T-helper 2 cell treated with Interferon-gamma antibody and Interleukin-4, amounts not matched to agents 5 μg/mL and 100 μg/mL, for 36 hours (primary cell): ENCODE data around the gene FAM241B.

ENCODE experiments used
- DNase-seq: peaks from one replicate; pipeline ENCODE4 v3.0.0; 2021; ENCODE audit warnings: low spot score
- H3K27ac Mint-ChIP-seq: one replicate; pipeline ENCODE4 v1.8.0; 2021; ENCODE audit warnings: mild to moderate bottlenecking, mixed read lengths
- H3K27me3 Mint-ChIP-seq: one replicate; pipeline ENCODE4 v1.8.0; 2021; ENCODE audit warnings: low read depth, mixed read lengths
- H3K36me3 Mint-ChIP-seq: one replicate; pipeline ENCODE4 v1.8.0; 2021; ENCODE audit warnings: low read depth, mixed read lengths
- H3K4me1 Mint-ChIP-seq: one replicate; pipeline ENCODE4 v1.8.0; 2021; ENCODE audit warnings: low read depth, mixed read lengths
- H3K4me3 Mint-ChIP-seq: one replicate; pipeline ENCODE4 v1.8.0; 2022; ENCODE audit warnings: mild to moderate bottlenecking, moderate library complexity, mixed read lengths
- H3K9me3 Mint-ChIP-seq: one replicate; pipeline ENCODE4 v1.8.0; 2021; ENCODE audit warnings: mixed read lengths

The FAM241B gene

DNA sequence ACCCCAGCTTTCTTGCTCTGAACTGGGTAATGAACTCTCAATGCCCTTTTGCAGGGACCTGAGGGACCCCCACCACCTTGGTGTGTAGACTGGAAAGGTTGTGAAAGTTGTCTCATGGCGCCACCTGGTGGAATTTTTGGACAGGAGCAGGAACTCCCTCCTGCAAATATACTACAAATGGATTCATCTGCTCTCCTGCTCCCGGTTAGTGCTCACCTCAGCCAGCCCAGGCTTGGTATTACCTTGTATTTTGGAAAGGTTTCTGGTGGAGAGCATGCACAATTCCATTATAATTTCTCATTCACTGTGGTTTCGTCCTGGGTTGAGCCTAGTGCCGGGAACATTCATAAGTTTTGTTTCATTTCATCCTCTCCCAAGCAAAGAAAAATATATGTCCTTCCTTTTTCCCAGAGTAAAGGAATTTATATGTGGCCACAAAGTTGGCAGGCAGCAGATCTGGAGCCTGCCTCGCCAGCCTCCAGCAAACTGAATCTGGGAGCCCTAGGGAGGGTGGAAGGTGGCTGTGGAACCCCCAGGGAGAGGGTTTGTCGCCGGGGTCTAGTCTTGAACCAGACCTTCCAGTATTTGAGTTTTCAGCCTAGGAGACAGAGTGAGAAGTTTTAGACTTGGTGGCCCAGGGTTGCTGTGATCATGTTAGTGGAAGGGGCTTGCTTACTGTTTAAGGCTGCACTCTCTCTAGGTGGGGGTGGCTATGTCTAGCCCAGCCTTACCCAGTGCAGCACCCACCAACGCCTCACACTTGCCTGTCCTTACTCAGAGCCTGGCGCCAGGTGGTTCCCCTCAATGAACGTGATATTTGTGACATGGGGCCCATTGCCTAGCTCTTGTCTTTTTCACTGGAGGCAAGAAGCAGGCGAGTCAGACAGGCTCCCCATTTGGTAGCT lies 9.5 kb downstream of the FAM241B start:
- H3K4me3 Mint-ChIP-seq: no peak overlapping the region
- no peaks in the 10 kb centered on the region for H3K4me1 Mint-ChIP-seq
- peak; percentile 44 for DNase-seq
- H3K27me3 Mint-ChIP-seq: peaks cover 3% of the 10 kb centered on the region
- H3K36me3 Mint-ChIP-seq: no peaks in the 10 kb centered on the region
- no peaks in the 10 kb centered on the region for H3K9me3 Mint-ChIP-seq
- H3K27ac Mint-ChIP-seq: no peak overlapping the region

DNA sequence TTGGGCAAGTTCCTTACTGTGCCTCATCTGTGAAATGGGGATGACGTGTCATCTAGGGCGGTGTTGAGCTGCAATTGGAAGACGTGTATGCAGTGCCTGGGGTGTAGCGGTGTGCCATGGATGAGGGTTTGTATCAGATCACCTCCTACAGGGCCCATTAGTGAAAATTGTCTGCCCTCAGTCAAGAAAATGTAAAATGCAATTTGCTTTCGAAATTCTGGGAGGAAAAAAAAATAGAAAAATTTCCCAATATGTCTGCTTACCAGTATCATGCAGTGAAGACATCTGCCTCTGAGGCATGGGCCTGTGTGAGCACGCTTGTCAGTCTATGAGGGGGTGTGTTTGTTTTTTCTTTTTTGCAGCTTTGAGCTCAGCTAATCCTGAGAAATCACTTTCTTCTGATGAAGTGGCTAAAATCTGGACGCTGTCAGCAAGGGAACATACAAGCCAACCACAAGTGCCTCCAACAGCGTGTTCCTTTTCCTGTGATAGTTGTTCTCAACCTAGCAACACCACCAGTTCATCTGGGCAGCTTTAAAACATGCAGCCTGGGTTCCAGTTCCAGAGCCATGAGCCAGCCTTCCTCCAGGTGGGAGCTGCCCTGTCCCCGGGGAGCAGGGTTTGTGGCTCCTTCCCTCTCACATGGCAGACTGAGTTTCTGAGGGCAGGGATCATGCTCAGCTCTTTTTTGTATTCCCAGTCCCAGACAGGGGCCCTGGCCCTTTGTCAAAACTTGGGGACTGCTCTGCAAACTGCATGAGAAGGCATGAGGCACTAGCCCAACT lies 10.3 kb downstream of the FAM241B start:
- H3K36me3 Mint-ChIP-seq: no peaks in the 10 kb centered on the region
- no peak overlapping the region for H3K4me3 Mint-ChIP-seq
- DNase-seq: no peak
- H3K4me1 Mint-ChIP-seq: no peaks in the 10 kb centered on the region
- H3K27me3 Mint-ChIP-seq: peaks cover 3% of the 10 kb centered on the region
- H3K27ac Mint-ChIP-seq: no peak overlapping the region
- H3K9me3 Mint-ChIP-seq: no peaks in the 10 kb centered on the region

DNA sequence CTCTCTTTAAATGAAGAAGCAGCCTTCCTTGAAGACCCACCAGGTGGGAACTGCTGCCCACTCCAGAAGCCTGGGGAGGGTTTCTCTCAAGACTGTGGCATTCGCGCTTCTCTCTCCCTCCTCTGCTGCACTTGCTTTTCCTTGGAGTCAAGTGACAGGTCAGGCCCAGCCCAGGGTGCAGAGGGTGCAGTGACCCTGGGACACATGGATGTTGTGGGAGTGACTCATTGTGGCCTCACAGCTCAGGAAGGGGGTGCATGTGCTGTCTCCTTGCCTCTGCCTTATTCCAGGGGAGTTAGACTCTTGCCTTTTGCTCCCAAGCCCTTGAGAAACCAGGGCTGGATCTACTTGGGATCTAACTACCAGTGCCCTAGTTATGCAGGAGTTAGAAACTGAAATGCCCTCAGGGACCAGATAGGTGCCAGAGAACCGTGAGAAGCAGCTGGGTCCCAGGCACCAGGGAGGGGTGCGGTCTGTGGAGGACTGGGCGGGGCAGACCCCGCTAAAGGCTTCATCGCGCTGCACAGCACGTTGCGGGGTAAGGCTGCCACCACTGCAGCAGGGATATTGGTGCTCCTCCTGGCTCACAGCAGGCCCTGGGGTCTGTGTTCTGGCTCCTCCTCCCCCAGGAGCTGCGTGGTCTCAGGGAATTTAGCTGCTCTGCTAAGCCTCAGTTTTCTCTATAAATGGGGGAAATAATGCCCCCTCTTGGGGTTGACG lies 11.4 kb downstream of the FAM241B start:
- Mint-ChIP-seq H3K27me3 (peaks cover 3% of the 10 kb centered on the region), H3K4me1 (no peaks in the 10 kb centered on the region), H3K27ac (no peak overlapping the region), H3K9me3 (no peaks in the 10 kb centered on the region), H3K4me3 (no peak overlapping the region), H3K36me3 (no peaks in the 10 kb centered on the region)
- DNase-seq: no peak

DNA sequence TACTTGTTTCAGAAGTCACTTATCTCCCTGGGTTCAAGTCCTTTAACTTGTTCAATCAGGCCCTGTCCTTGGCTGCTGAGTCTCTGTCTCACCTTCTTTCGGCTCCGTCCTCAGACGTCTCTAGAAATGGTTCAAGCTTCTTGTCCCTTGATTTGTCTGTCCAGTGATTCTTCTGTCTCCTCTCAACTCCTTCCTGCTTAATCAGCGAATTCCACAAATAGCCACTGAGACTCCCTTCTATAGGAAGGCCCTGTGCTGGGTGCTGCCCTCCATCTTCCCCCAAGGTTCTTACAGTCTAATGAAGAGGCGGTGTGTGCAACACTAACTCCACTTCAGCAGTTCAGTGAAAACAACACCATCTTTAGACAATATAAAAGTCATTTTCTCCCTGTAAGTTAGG lies 12.7 kb downstream of the FAM241B start:
- Mint-ChIP-seq H3K4me3 (no peak overlapping the region), H3K36me3 (no peaks in the 10 kb centered on the region), H3K4me1 (no peaks in the 10 kb centered on the region), H3K9me3 (no peaks in the 10 kb centered on the region), H3K27ac (no peak overlapping the region), H3K27me3 (peaks cover 3% of the 10 kb centered on the region)
- DNase-seq: no peak

DNA sequence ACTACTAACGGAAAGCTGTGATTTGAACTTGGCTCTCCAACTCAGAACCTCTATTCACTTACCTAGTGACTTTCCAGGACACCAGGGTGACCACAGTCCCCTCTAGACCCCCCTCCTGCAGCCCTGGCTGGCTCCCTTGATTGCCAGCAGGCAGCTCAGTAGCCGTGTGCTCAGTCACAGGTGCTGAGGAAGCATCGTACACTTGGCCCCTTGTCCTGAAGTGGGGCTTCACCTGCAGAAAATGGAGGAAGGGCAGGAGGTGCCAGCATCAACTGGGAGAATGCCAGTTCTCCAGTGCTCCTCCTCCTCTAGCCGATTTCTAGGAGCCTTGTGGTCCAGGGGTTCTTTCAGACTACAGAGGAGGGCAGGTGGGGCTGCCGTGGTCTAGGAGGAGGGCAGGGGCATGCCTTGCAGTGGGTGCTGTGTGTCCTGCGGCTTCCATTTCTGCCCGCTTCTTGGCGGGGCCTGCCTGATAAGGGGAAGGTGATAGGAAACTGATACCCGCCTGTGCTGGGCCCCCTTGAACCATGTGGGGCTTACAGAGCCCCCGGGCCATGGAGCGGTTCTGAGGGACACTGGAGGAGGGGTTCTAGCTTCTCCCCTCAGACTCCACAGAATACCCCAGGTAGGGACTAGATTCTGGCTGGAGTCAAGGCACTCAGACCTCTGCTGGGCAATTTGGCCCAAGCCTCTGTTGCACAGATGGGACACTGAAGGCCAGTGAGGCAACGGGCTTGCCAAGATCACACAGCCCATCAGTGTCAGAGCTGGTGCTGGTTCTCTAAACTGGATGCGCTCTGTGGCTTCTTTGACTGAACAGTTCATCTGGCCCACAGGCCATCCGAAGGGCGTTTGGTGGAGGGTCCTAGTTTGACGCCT lies 14.0 kb downstream of the FAM241B start:
- no peak overlapping the region for H3K27ac Mint-ChIP-seq
- no peak overlapping the region for H3K4me3 Mint-ChIP-seq
- H3K27me3 Mint-ChIP-seq: peaks cover 3% of the 10 kb centered on the region
- no peaks in the 10 kb centered on the region for H3K9me3 Mint-ChIP-seq
- H3K36me3 Mint-ChIP-seq: no peaks in the 10 kb centered on the region
- H3K4me1 Mint-ChIP-seq: no peaks in the 10 kb centered on the region
- no peak for DNase-seq

DNA sequence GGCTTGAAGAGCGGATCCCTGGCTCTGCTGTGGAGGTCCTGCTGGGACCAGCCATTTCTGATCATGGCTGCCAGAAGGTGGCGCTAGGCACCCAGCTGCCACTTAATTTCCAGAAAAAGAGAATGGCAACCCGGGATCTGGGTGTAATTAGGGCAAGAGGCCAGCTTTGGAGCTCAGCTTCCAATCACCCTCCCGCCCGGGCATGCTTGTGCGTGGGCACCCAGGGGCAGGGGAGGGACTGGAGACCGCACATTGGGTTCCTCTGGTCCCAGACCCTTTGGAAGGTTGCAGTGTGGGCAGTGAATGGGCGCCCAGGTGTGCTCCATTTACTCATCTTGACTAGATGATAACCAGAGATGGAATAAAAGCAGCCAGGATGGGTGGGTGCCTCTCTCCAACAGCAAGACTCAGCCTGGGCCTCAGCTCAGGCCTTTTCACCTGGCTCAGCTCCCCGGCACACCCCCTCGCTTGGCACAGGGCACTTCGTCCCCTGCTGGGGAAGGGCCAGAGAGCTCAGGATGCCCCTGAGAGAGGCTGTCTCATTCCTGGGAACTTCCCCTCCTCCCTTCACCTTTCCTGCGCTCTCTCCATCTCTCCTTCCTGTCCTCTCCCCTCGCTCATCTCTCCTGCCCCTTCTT lies 14.7 kb downstream of the FAM241B start:
- no peak overlapping the region for H3K4me3 Mint-ChIP-seq
- H3K27me3 Mint-ChIP-seq: peaks cover 3% of the 10 kb centered on the region
- no peak for DNase-seq
- H3K36me3 Mint-ChIP-seq: no peaks in the 10 kb centered on the region
- no peaks in the 10 kb centered on the region for H3K9me3 Mint-ChIP-seq
- no peak overlapping the region for H3K27ac Mint-ChIP-seq
- H3K4me1 Mint-ChIP-seq: no peaks in the 10 kb centered on the region

DNA sequence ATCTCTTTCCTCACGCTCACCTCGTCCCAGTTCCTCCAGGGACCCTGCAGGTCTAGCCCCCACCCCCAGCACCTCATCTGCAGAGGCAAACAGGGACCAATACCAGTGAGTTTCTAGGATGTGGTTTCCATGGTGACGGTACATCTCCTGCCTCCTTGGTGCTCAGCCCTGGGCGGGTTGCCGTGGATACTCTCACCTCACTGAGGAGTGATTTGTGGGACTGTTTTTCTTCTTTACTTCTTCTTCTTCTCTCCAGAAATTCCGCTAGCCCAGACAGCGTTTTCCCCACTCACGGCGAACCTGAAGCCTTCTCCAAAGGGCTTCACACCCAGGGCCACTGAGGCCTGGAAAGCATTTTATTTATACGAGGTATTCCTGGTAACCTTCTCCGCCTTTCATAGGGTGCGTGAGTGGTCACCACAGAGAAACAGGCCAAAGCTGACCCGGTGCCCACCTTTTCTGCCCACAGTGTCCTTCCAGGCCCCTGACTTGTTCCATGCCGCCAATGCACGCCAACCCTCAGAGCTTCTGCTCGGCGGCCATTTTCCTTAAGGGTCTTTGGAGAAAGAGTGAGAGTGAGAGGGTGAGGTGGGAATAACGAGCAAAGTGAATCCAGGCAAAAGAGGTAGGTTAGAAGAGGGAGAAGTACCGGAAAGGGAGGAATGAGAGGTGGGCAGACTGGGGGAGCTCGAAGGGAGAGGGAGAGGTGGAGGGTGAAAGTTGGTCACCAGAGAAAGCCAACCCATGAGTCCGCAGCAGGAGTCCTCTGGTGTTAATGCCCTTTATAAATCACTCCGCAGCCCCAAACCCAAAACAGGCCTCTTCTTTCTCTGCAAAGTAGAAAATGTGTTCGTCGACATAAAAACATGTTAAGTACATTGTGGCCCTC lies 15.5 kb downstream of the FAM241B start:
- no peak for DNase-seq
- Mint-ChIP-seq H3K27ac (no peak overlapping the region), H3K4me1 (no peaks in the 10 kb centered on the region), H3K4me3 (no peak overlapping the region), H3K27me3 (peaks cover 3% of the 10 kb centered on the region), H3K9me3 (no peaks in the 10 kb centered on the region), H3K36me3 (no peaks in the 10 kb centered on the region)

DNA sequence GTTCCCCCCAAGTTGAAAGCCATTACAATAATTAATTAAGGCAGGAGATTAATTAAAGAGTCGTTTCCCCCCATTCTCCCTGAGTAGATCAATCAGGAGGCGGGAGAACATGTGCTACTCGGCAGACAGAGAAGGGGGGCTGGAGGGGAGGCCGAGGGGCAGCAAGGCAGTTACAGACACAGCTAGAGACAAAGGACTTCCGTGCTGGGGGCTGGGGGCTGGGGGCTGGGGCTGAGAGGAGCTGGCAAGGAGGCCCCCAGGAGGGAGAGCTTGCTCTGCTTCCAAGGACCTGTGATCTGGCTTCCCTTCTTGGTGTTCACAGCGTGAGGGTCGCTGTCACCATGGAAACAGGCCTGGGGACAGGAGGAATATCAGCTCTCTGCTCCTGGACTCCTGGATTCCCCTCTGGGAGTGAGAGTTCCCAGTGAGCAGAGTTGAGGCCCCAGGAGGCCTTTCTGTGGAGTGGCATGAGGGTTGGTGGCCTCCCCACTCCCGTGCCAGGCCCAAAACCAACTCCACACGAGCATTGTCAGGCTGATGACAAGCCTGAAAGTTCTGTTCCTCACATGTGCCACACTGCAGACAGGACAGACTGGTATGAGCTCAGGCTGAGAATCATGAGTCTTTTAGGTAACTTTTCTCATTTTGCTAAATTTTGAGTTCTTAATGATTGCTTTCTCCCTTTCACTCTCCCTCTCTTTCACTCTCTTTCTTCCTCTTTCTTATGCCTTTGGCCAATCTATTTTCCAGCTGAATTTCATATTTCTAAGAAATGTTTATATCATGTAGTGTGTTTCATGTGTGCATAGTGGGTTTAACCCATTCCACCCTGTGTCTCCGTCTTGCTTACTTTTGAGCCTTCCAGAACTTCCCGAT lies 16.4 kb downstream of the FAM241B start:
- peaks cover 3% of the 10 kb centered on the region for H3K27me3 Mint-ChIP-seq
- peaks cover 8% of the 10 kb centered on the region for H3K4me1 Mint-ChIP-seq
- H3K36me3 Mint-ChIP-seq: no peaks in the 10 kb centered on the region
- H3K9me3 Mint-ChIP-seq: no peaks in the 10 kb centered on the region
- H3K4me3 Mint-ChIP-seq: no peak overlapping the region
- no peak overlapping the region for H3K27ac Mint-ChIP-seq
- no peak for DNase-seq

DNA sequence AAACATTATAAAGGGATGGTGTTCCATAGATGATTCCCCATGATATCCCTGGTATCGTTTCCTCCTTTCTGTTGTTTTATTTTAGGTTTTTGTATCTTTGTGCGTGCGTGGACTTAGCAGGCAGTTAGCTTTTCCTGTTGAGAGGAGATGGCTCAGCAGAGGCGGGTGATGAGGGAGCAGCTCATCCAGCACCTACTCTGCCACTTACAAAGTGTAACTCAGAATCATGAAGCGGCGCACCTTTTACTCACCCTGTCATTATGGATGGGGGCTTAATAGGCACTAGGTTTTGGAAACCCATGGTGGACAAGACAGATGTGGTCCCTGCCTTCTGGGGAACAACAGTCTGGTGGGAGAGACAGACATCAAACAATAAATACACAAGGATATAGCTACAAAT lies 17.1 kb downstream of the FAM241B start:
- Mint-ChIP-seq H3K27me3 (peaks cover 3% of the 10 kb centered on the region), H3K4me3 (no peak overlapping the region), H3K4me1 (peaks cover 16% of the 10 kb centered on the region), H3K9me3 (no peaks in the 10 kb centered on the region), H3K27ac (no peak overlapping the region), H3K36me3 (no peaks in the 10 kb centered on the region)
- no peak for DNase-seq

DNA sequence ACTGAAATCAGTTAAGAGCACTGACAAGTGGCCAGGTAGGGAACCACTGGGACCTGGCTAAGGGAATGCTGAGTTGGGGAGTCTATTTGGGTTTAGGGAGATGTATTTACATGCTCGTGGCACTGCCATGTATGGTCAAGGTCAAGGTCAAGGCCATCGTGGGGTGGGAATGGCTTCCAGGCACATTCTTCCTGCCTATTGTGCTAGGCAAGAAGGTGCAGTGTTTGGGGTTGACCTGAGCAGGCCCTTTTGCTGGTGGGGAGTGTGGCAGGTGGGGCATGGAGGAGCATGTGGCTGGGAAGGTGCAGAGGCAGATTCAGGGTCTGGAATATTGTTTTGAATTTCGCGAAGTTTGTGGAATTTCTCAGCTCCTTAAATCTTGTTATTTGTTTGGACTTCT lies 17.8 kb downstream of the FAM241B start:
- no peak for DNase-seq
- Mint-ChIP-seq H3K9me3 (no peaks in the 10 kb centered on the region), H3K36me3 (no peaks in the 10 kb centered on the region), H3K4me1 (peaks cover 16% of the 10 kb centered on the region), H3K27me3 (peaks cover under 1% of the 10 kb centered on the region), H3K27ac (no peak overlapping the region), H3K4me3 (no peak overlapping the region)

DNA sequence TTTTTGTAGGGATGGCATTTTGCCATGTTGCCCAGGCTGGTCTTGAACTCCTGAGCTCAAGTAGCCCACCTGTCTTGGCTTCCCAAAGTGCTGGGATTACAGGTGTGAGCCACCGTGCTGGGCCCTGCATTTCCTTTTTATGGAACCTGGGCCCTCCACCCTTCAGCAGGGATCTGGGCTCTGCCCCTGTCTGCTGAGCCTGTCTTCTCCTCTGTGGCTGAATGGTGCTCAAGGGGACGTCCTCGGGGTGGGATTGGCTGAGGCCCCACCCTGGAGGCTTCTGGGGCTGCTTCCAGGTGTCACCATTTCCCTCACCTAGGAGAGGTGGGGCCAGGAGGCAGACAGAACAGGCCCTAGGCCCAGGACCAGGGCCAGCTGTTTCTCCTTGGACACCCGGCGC lies 18.4 kb downstream of the FAM241B start:
- no peaks in the 10 kb centered on the region for H3K9me3 Mint-ChIP-seq
- H3K27ac Mint-ChIP-seq: no peak overlapping the region
- peaks cover 16% of the 10 kb centered on the region for H3K4me1 Mint-ChIP-seq
- H3K4me3 Mint-ChIP-seq: no peak overlapping the region
- no peaks in the 10 kb centered on the region for H3K27me3 Mint-ChIP-seq
- H3K36me3 Mint-ChIP-seq: no peaks in the 10 kb centered on the region
- no peak for DNase-seq
